ENCODE measurements around the gene PLPP1. TPM values are rescaled to one million over a fixed set of nuclear protein-coding genes. Genes with fewer than 3 reads are reported as not detected.

PLPP1 gene
- polyA plus RNA-seq, 3 donors: 0.87 to 1.5 (median 0.98) TPM

DNA sequence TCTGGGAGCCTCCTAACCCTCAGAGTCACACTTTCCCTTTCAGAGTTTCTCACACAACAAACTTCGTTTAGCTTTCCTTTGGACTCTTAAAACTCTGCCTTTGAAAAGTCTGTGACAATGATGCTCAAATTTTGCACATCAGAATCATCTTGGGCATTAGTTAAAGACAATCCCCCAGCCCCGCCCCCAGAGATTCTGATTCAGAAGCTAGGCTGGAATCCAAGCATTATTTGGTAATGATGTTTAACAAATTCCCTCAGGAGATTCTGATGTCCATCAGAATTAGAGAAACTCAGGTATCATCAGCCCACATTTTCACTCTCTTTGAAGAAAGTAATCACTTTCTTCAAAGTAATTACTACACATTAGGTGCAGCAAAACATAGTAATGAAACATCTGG lies 9.6 kb upstream of the PLPP1 start:
- H3K27me3 ChIP-seq (ENCODE audit: control insufficient read depth in 2 of 2, insufficient read depth in 2 of 2, low read length in 2 of 2): peaks cover 0 to 3% of the 10 kb centered on the region in 2 donors
- intact Hi-C loops (cut with micrococcal nuclease): no loop called here
- no peaks in the 10 kb centered on the region for H4K20me1 ChIP-seq (ENCODE audit: insufficient read depth, low read length)
- no CpG with 5 or more reads among the region's 2 CpGs for WGBS (ENCODE audit: insufficient coverage)
- H3K9me3 ChIP-seq (replicated peaks in 1 of 2; ENCODE audit: control insufficient read depth in 1 of 2, insufficient read depth in 1 of 2, low read length in 2 of 2): no peaks in the 10 kb centered on the region
- H3K9ac ChIP-seq (ENCODE audit: insufficient read depth, low read length, poor library complexity, severe bottlenecking): no peak overlapping the region
- Mint-ChIP-seq H3K9me3 (no peaks in the 10 kb centered on the region), H3K4me1 (peaks cover 4% of the 10 kb centered on the region), H3K4me3 (no peak overlapping the region), H3K36me3 (no peaks in the 10 kb centered on the region), H3K27ac (no peak overlapping the region), H3K27me3 (ENCODE audit: low read depth in 3 of 3) (peaks cover 5 to 12% (median 8%) of the 10 kb centered on the region in 3 donors)
- H3K4me3 ChIP-seq (replicated peaks in 1 of 3; ENCODE audit: low read depth in 2 of 3, low read length in 3 of 3): no peak overlapping the region
- no peaks in the 10 kb centered on the region for H3K36me3 ChIP-seq (replicated peaks in 1 of 2; ENCODE audit: control insufficient read depth in 1 of 2, insufficient read depth in 2 of 2, low read length in 2 of 2)
- H3K4me1 ChIP-seq (ENCODE audit: control insufficient read depth in 1 of 2, insufficient read depth in 2 of 2, low read length in 2 of 2): no peaks in the 10 kb centered on the region
- H3K79me2 ChIP-seq (ENCODE audit: insufficient read depth, low read length): no peaks in the 10 kb centered on the region
- H3K4me2 ChIP-seq (replicated peaks; ENCODE audit: extremely low read depth, low read length, poor library complexity, severe bottlenecking): no peak overlapping the region
- H3K27ac ChIP-seq (ENCODE audit: low read depth in 1 of 2, low read length in 2 of 2): no peak overlapping the region
- no peak overlapping the region for H2AFZ ChIP-seq (ENCODE audit: insufficient read depth, low read depth, low read length, poor library complexity, severe bottlenecking)
- TF ChIP-seq, protein P1, sequence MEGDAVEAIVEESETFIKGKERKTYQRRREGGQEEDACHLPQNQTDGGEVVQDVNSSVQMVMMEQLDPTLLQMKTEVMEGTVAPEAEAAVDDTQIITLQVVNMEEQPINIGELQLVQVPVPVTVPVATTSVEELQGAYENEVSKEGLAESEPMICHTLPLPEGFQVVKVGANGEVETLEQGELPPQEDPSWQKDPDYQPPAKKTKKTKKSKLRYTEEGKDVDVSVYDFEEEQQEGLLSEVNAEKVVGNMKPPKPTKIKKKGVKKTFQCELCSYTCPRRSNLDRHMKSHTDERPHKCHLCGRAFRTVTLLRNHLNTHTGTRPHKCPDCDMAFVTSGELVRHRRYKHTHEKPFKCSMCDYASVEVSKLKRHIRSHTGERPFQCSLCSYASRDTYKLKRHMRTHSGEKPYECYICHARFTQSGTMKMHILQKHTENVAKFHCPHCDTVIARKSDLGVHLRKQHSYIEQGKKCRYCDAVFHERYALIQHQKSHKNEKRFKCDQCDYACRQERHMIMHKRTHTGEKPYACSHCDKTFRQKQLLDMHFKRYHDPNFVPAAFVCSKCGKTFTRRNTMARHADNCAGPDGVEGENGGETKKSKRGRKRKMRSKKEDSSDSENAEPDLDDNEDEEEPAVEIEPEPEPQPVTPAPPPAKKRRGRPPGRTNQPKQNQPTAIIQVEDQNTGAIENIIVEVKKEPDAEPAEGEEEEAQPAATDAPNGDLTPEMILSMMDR (IDR thresholded peaks at IDR 0.05): no peak
- no peak for DNase-seq

GRCh38 chr5:55541056-55541635 lies 6.4 kb upstream of the PLPP1 start:
- intact Hi-C loops (cut with micrococcal nuclease): no loop called here
- H3K27ac Mint-ChIP-seq: no peak overlapping the region
- no peaks in the 10 kb centered on the region for H3K9me3 Mint-ChIP-seq
- H4K20me1 ChIP-seq (ENCODE audit: insufficient read depth, low read length): no peaks in the 10 kb centered on the region
- no peak overlapping the region for H3K4me3 Mint-ChIP-seq
- H3K4me1 ChIP-seq (ENCODE audit: control insufficient read depth in 1 of 2, insufficient read depth in 2 of 2, low read length in 2 of 2): peaks cover 0 to 11% of the 10 kb centered on the region in 2 donors
- no peak for DNase-seq
- H3K27ac ChIP-seq (ENCODE audit: low read depth in 1 of 2, low read length in 2 of 2): no peak overlapping the region
- H3K36me3 ChIP-seq (replicated peaks in 1 of 2; ENCODE audit: control insufficient read depth in 1 of 2, insufficient read depth in 2 of 2, low read length in 2 of 2): no peaks in the 10 kb centered on the region
- H3K4me2 ChIP-seq (replicated peaks; ENCODE audit: extremely low read depth, low read length, poor library complexity, severe bottlenecking): no peak overlapping the region
- peaks cover 12% of the 10 kb centered on the region for H3K4me1 Mint-ChIP-seq
- peaks cover 0 to 3% of the 10 kb centered on the region in 2 donors for H3K27me3 ChIP-seq (ENCODE audit: control insufficient read depth in 2 of 2, insufficient read depth in 2 of 2, low read length in 2 of 2)
- H3K79me2 ChIP-seq (ENCODE audit: insufficient read depth, low read length): no peaks in the 10 kb centered on the region
- H3K9me3 ChIP-seq (replicated peaks in 1 of 2; ENCODE audit: control insufficient read depth in 1 of 2, insufficient read depth in 1 of 2, low read length in 2 of 2): no peaks in the 10 kb centered on the region
- H3K4me3 ChIP-seq (replicated peaks in 1 of 3; ENCODE audit: low read depth in 2 of 3, low read length in 3 of 3): no peak overlapping the region
- no peak overlapping the region for H2AFZ ChIP-seq (ENCODE audit: insufficient read depth, low read depth, low read length, poor library complexity, severe bottlenecking)
- WGBS (ENCODE audit: insufficient coverage): no CpG with 5 or more reads among the region's 1 CpG
- TF ChIP-seq, protein P1 (IDR thresholded peaks at IDR 0.05): no peak
- peaks cover 3 to 4% (median 3%) of the 10 kb centered on the region in 3 donors for H3K27me3 Mint-ChIP-seq (ENCODE audit: low read depth in 3 of 3)
- no peaks in the 10 kb centered on the region for H3K36me3 Mint-ChIP-seq
- H3K9ac ChIP-seq (ENCODE audit: insufficient read depth, low read length, poor library complexity, severe bottlenecking): no peak overlapping the region
